Uterus (tissue), 4 donors: ENCODE results near the gene ALKBH3. TPM values are rescaled to one million over a fixed set of nuclear protein-coding genes. Genes with fewer than 3 reads are reported as not detected.

Experiments
- DNase-seq, 2 donors: peaks; one replicate each; pipeline ENCODE4 v3.0.0-alpha.2; 2019 to 2020
- H3K27ac ChIP-seq, 2 donors: fragments of 200-600 bp; sonication (generic); 1 replicate in 1 of 2; 2 replicates in 1 of 2; pipeline ENCODE4 v1.5.1; 2016 to 2018
- H3K27me3 ChIP-seq, 2 donors: fragments of 200-600 bp; sonication (generic); one replicate each; pipeline ENCODE4 v1.5.1; 2018 to 2019; ENCODE audit warnings: control low read depth in 1 of 2
- H3K36me3 ChIP-seq, 2 donors: fragments of 200-600 bp; sonication (generic); one replicate each; pipeline ENCODE4 v1.5.1; 2019; ENCODE audit warnings: control low read depth in 1 of 2
- H3K4me1 ChIP-seq, 2 donors: fragments of 200-600 bp; sonication (generic); one replicate each; pipeline ENCODE4 v1.5.1; 2018 to 2019; ENCODE audit warnings: control low read depth in 1 of 2
- H3K4me3 ChIP-seq, 2 donors: fragments of 200-600 bp; sonication (generic); 1 replicate in 1 of 2; 2 replicates in 1 of 2; pipeline ENCODE4 v1.5.1; 2018 to 2019; ENCODE audit warnings: mild to moderate bottlenecking in 1 of 2
- H3K9me3 ChIP-seq, 2 donors: fragments of 200-600 bp; sonication (generic); one replicate each; pipeline ENCODE4 v1.5.1; 2019; ENCODE audit warnings: control low read depth in 1 of 2
- CTCF ChIP-seq, 4 experiments: fragments of 200-600 bp in 2 of 4; fragments of 450-650 bp in 2 of 4; sonication (generic) in 2 of 4; IDR thresholded peaks; one replicate each; pipeline ENCODE4 v1.5.1; 2016 to 2019; ENCODE audit warnings: antibody characterized with exemption in 4 of 4, mild to moderate bottlenecking in 2 of 4, moderate library complexity in 1 of 4
- POLR2A ChIP-seq, 2 donors: fragments of 450-650 bp; IDR thresholded peaks; one replicate each; pipeline ENCODE4 v1.6.1; 2016; ENCODE audit warnings: antibody characterized with exemption in 2 of 2, mild to moderate bottlenecking in 1 of 2, moderate library complexity in 1 of 2
- intact Hi-C: fragments of 100-400 bp; cut with DNase I; formaldehyde crosslinking; loops from one replicate; pipeline ENCODE4 v1.15.1; 2023; ENCODE audit warnings: low total_unique reads
- total RNA-seq, 4 donors: library from RNA; depleted of rRNA in 3 of 4; stranded (reverse); fragments of >200 nt in 3 of 4; gene quantifications; one replicate each; pipeline versions ENCODE4 v1.1.0 to v1.2.4, GENCODE V29; 2014 to 2023
- donor health status: DM: yes; HTN: yes; CAD: no.

The ALKBH3 gene
- total RNA-seq, 4 donors from 2014 or later = 39.6 to 75.3 (median 55.7) TPM

- Histone ChIP-seq H3K36me3 (no peaks in the 10 kb centered on the region), H3K4me3 (no peak overlapping the region), H3K9me3 (no peaks in the 10 kb centered on the region), H3K4me1 (no peaks in the 10 kb centered on the region), H3K27ac (no peak overlapping the region), H3K27me3 (no peaks in the 10 kb centered on the region)
- peak in 1 of 2 donors; percentile 15 for DNase-seq
- no peak for TF ChIP-seq POLR2A (IDR thresholded peaks at IDR 0.05)
- no peak for TF ChIP-seq CTCF (IDR thresholded peaks at IDR 0.05)
- intact Hi-C loops = no loop called here
Observed at GRCh38 chr11:43952401-43953342, 72.0 kb downstream of the ALKBH3 start.

GRCh38 chr11:43953521-43953920, 72.9 kb downstream of the ALKBH3 start:
- Histone ChIP-seq H3K36me3 (no peaks in the 10 kb centered on the region), H3K4me3 (no peak overlapping the region), H3K27me3 (no peaks in the 10 kb centered on the region), H3K4me1 (no peaks in the 10 kb centered on the region), H3K27ac (no peak overlapping the region), H3K9me3 (no peaks in the 10 kb centered on the region)
- intact Hi-C loops = no loop called here
- DNase-seq = no peak
- TF ChIP-seq POLR2A (IDR thresholded peaks at IDR 0.05) (no peak), CTCF (IDR thresholded peaks at IDR 0.05) (no peak)

- Histone ChIP-seq H3K27ac (no peak overlapping the region), H3K27me3 (no peaks in the 10 kb centered on the region), H3K9me3 (no peaks in the 10 kb centered on the region), H3K4me1 (no peaks in the 10 kb centered on the region), H3K4me3 (no peak overlapping the region), H3K36me3 (no peaks in the 10 kb centered on the region)
- intact Hi-C loops = no loop called here
- no peak for DNase-seq
- TF ChIP-seq POLR2A (IDR thresholded peaks at IDR 0.05) (no peak), CTCF (IDR thresholded peaks at IDR 0.05) (no peak)
Observed at GRCh38 chr11:43954241-43954640, 73.6 kb downstream of the ALKBH3 start.

GRCh38 chr11:43955381-43956118, 74.9 kb downstream of the ALKBH3 start:
- no peaks in the 10 kb centered on the region for H3K27me3 ChIP-seq
- peak in 1 of 2 donors; percentile 31 for DNase-seq
- intact Hi-C loops = no loop called here
- H3K4me1 ChIP-seq = no peaks in the 10 kb centered on the region
- no peak overlapping the region for H3K27ac ChIP-seq
- no peaks in the 10 kb centered on the region for H3K36me3 ChIP-seq
- H3K4me3 ChIP-seq = no peak overlapping the region
- TF ChIP-seq POLR2A (IDR thresholded peaks at IDR 0.05) (no peak), CTCF (IDR thresholded peaks at IDR 0.05) (no peak)
- no peaks in the 10 kb centered on the region for H3K9me3 ChIP-seq

GRCh38 chr11:43957571-43957970, 76.9 kb downstream of the ALKBH3 start:
- DNase-seq = no peak
- intact Hi-C loops = no loop called here
- H3K9me3 ChIP-seq = no peaks in the 10 kb centered on the region
- H3K4me1 ChIP-seq = no peaks in the 10 kb centered on the region
- H3K4me3 ChIP-seq = no peak overlapping the region
- TF ChIP-seq POLR2A (IDR thresholded peaks at IDR 0.05) (no peak), CTCF (IDR thresholded peaks at IDR 0.05) (no peak)
- H3K27me3 ChIP-seq = no peaks in the 10 kb centered on the region
- H3K36me3 ChIP-seq = no peaks in the 10 kb centered on the region
- no peak overlapping the region for H3K27ac ChIP-seq
